Nephron (organoid): Measurements from ENCODE around the gene C4orf51.

Experiments
- H3K27ac Mint-ChIP-seq, 3 experiments: 2 replicates each; pipeline ENCODE4 v1.8.0; 2020; ENCODE audit warnings: mixed read lengths in 3 of 3, mild to moderate bottlenecking in 2 of 3, moderate library complexity in 1 of 3
- H3K27me3 Mint-ChIP-seq: 2 replicates; pipeline ENCODE4 v1.8.0; 2021; ENCODE audit warnings: low read depth, mild to moderate bottlenecking, moderate library complexity, mixed read lengths
- H3K36me3 Mint-ChIP-seq: 2 replicates; pipeline ENCODE4 v1.8.0; 2020; ENCODE audit warnings: low read depth, mixed read lengths
- H3K4me1 Mint-ChIP-seq: 2 replicates; pipeline ENCODE4 v1.8.0; 2020; ENCODE audit warnings: mixed read lengths
- H3K4me3 Mint-ChIP-seq, 3 experiments: 2 replicates each; pipeline ENCODE4 v1.8.0; 2020; ENCODE audit warnings: mild to moderate bottlenecking in 3 of 3, mixed read lengths in 3 of 3, moderate library complexity in 2 of 3
- H3K9me3 Mint-ChIP-seq: 2 replicates; pipeline ENCODE4 v1.8.0; 2020; ENCODE audit warnings: mixed read lengths
- TF ChIP-seq, protein P1 (sequence below), 3 experiments: fragments of 200-600 bp; sonication (generic); IDR thresholded peaks; one replicate each; pipeline ENCODE4 v1.5.0; 2021; ENCODE audit warnings: antibody characterized with exemption in 3 of 3; ENCODE audit not compliant: unreplicated experiment in 3 of 3

Gene C4orf51

DNA sequence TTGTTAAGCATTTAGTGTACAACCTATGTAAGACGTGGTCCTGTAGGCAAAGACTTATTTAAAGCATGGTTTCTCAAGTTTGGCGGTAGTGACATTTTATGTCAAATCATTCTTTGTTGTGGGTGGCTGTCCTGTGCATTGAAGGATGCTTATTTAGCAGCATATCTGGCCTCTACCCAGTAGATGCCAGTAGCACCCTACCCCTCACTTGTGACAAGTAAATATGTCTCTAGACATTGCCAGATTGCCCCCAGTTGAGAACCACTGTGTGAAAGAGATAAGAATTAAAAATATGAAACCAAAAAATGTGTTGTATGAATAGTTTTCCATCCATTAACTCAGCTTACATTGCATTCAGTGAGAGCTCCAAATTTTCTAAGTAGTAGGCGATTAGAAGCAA lies 35.2 kb upstream of the C4orf51 start:
- H3K9me3 Mint-ChIP-seq, result no peaks in the 10 kb centered on the region
- H3K27ac Mint-ChIP-seq, result no peak overlapping the region
- TF ChIP-seq, protein P1, sequence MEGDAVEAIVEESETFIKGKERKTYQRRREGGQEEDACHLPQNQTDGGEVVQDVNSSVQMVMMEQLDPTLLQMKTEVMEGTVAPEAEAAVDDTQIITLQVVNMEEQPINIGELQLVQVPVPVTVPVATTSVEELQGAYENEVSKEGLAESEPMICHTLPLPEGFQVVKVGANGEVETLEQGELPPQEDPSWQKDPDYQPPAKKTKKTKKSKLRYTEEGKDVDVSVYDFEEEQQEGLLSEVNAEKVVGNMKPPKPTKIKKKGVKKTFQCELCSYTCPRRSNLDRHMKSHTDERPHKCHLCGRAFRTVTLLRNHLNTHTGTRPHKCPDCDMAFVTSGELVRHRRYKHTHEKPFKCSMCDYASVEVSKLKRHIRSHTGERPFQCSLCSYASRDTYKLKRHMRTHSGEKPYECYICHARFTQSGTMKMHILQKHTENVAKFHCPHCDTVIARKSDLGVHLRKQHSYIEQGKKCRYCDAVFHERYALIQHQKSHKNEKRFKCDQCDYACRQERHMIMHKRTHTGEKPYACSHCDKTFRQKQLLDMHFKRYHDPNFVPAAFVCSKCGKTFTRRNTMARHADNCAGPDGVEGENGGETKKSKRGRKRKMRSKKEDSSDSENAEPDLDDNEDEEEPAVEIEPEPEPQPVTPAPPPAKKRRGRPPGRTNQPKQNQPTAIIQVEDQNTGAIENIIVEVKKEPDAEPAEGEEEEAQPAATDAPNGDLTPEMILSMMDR (IDR thresholded peaks at IDR 0.05; ENCODE audit: unreplicated experiment in 3 of 3), result no peak
- no peaks in the 10 kb centered on the region for H3K27me3 Mint-ChIP-seq
- H3K4me1 Mint-ChIP-seq, result peaks cover 12% of the 10 kb centered on the region
- H3K4me3 Mint-ChIP-seq, result no peak overlapping the region
- peaks cover 22% of the 10 kb centered on the region for H3K36me3 Mint-ChIP-seq

DNA sequence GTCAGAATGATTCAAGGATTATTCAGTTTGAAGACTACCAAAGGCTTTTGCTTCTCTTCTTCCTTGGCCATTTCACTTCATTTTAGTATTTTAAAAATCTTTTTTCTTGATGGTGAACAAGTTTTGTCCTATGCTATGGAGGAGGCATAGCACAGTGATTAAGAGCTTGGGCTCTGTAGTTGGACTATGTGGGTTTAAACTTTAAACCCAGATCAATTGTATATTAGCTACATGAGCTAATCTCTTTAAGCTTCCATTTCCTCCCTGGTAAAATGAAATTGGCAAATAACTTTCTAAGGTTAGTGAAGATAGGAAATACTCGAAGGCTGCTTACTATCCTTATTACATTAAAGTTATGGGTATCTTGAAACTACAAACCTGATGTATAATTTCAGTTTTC lies 23.8 kb upstream of the C4orf51 start:
- no peak overlapping the region for H3K27ac Mint-ChIP-seq
- H3K36me3 Mint-ChIP-seq, result peaks cover 68% of the 10 kb centered on the region
- H3K4me1 Mint-ChIP-seq, result no peaks in the 10 kb centered on the region
- no peak overlapping the region for H3K4me3 Mint-ChIP-seq
- H3K9me3 Mint-ChIP-seq, result peaks cover 3% of the 10 kb centered on the region
- TF ChIP-seq, protein P1 (IDR thresholded peaks at IDR 0.05; ENCODE audit: unreplicated experiment in 3 of 3), result no peak
- no peaks in the 10 kb centered on the region for H3K27me3 Mint-ChIP-seq

GRCh38 chr4:145660064-145660463 lies 19.9 kb upstream of the C4orf51 start:
- Mint-ChIP-seq H3K36me3 (peaks cover 63% of the 10 kb centered on the region), H3K27ac (no peak overlapping the region), H3K9me3 (peaks cover 3% of the 10 kb centered on the region), H3K27me3 (no peaks in the 10 kb centered on the region), H3K4me1 (no peaks in the 10 kb centered on the region), H3K4me3 (no peak overlapping the region)
- TF ChIP-seq, protein P1 (IDR thresholded peaks at IDR 0.05; ENCODE audit: unreplicated experiment in 3 of 3), result no peak

DNA sequence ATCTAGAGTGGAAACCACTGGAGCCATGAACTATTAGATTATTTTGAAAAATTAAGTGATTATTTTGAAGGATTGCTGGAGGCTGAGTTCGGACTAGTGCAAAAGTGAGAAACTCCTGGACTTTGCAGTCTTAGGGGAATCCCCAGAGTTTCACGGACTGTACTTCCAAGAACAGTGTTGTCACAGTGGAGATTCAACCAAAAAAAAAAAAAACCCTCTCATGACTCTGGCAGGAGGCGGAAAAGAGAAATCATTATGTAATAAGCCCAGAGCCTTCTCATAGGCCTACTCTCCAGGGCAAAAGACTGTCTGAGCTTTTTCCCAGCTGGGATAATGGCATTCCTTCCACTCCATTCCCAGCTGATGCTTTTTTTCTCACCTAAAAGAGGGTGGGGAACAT lies 16.8 kb upstream of the C4orf51 start:
- H3K4me3 Mint-ChIP-seq, result no peak overlapping the region

GRCh38 chr4:145665773-145666172 lies 14.2 kb upstream of the C4orf51 start:
- Mint-ChIP-seq H3K4me1 (no peaks in the 10 kb centered on the region), H3K27me3 (no peaks in the 10 kb centered on the region)

More for the DNA sequence above, 16.8 kb upstream of the C4orf51 start:
- no peaks in the 10 kb centered on the region for H3K27me3 Mint-ChIP-seq
- H3K4me1 Mint-ChIP-seq, result no peaks in the 10 kb centered on the region
- no peak overlapping the region for H3K27ac Mint-ChIP-seq
- TF ChIP-seq, protein P1 (IDR thresholded peaks at IDR 0.05; ENCODE audit: unreplicated experiment in 3 of 3), result no peak
- peaks cover 33% of the 10 kb centered on the region for H3K36me3 Mint-ChIP-seq
- peaks cover 4% of the 10 kb centered on the region for H3K9me3 Mint-ChIP-seq

GRCh38 chr4:145670422-145670821 lies 9.5 kb upstream of the C4orf51 start:
- Mint-ChIP-seq H3K27me3 (no peaks in the 10 kb centered on the region), H3K9me3 (peaks cover 4% of the 10 kb centered on the region), H3K36me3 (no peaks in the 10 kb centered on the region), H3K4me1 (no peaks in the 10 kb centered on the region), H3K27ac (no peak overlapping the region), H3K4me3 (no peak overlapping the region)
- TF ChIP-seq, protein P1 (IDR thresholded peaks at IDR 0.05; ENCODE audit: unreplicated experiment in 3 of 3), result no peak

More at GRCh38 chr4:145665773-145666172, 14.2 kb upstream of the C4orf51 start:
- H3K27ac Mint-ChIP-seq, result no peak overlapping the region
- H3K36me3 Mint-ChIP-seq, result peaks cover 8% of the 10 kb centered on the region
- peaks cover 4% of the 10 kb centered on the region for H3K9me3 Mint-ChIP-seq
- H3K4me3 Mint-ChIP-seq, result no peak overlapping the region
- TF ChIP-seq, protein P1 (IDR thresholded peaks at IDR 0.05; ENCODE audit: unreplicated experiment in 3 of 3), result no peak
